Measurements from ENCODE around the gene FHIT.

GRCh38 chr3:60333710-60334109, 917.5 kb downstream of the FHIT start:
- TF ChIP-seq CTCF (conservative IDR thresholded peaks at IDR 0.05), result no peak
- TF ChIP-seq EZH2 (IDR thresholded peaks at IDR 0.05; ENCODE audit: low read depth), result no peak

Measured in PC-9 (cell line).